Measurements from ENCODE around the gene ZNF385A. TPM values are rescaled to one million over a fixed set of nuclear protein-coding genes. Genes with fewer than 3 reads are reported as not detected.

The ZNF385A gene
- total and polyA plus RNA-seq, 9 of the 15 experiments (the other 6 are each of a cell fraction or from before 2014, with no cell fraction given) = 1.0 to 111 (median 7.7) TPM

- TF ChIP-seq, protein P1, sequence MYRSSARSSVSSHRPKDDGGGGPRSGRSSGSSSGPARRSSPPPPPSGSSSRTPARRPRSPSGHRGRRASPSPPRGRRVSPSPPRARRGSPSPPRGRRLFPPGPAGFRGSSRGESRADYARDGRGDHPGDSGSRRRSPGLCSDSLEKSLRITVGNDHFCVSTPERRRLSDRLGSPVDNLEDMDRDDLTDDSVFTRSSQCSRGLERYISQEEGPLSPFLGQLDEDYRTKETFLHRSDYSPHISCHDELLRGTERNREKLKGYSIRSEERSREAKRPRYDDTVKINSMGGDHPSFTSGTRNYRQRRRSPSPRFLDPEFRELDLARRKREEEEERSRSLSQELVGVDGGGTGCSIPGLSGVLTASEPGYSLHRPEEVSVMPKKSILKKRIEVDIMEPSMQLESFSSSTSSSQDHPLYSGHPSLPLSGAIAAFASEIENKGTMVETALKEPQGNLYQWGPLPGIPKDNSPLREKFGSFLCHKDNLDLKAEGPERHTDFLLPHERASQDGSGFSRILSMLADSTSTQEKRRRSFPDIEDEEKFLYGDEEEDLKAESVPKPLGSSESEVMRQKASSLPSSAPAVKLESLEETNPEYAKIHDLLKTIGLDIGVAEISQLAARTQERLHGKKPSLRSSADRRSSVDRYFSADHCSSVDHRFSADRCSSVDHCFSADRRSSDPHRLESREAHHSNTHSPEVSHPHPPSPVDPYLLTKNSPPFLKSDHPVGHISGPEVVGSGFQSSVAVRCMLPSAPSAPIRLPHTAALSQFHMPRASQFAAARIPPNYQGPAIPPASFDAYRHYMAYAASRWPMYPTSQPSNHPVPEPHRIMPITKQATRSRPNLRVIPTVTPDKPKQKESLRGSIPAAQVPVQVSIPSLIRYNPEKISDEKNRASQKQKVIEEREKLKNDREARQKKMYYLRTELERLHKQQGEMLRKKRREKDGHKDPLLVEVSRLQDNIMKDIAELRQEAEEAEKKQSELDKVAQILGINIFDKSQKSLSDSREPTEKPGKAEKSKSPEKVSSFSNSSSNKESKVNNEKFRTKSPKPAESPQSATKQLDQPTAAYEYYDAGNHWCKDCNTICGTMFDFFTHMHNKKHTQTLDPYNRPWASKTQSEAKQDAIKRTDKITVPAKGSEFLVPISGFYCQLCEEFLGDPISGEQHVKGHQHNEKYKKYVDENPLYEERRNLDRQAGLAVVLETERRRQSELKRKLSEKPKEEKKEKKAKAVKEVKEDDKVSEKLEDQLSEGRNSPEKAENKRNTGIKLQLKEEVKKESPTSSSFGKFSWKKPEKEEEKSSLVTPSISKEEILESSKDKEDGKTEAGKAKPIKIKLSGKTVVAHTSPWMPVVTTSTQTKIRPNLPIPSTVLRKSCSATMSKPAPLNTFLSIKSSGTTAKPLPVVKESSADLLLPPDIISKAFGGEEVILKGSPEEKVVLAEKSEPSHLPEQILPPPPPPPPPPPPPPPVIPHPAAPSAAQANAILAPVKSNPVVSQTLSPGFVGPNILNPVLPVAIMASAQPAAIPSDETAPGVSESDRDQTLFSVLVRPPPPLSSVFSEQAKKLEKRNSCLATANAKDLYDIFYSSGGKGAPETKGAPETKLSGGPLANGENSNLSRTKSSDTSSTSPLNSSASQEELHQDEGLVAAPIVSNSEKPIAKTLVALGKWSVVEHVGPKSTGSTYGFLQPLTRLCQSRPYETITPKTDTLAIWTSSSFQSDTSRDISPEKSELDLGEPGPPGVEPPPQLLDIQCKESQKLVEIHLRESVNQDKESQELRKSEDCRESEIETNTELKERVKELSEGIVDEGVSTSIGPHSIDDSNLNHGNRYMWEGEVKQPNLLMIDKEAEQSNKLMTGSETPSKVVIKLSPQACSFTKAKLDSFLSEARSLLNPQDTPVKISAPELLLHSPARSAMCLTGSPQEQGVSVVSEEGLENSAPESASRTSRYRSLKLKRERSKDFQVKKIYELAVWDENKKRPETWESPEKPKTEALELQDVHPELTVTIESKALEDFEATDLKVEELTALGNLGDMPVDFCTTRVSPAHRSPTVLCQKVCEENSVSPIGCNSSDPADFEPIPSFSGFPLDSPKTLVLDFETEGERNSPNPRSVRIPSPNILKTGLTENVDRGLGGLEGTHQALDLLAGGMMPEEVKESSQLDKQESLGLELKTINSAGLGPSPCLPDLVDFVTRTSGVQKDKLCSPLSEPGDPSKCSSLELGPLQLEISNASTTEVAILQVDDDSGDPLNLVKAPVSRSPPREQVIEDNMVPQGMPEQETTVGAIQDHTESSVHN (IDR thresholded peaks at IDR 0.05; ENCODE audit: borderline replicate concordance in 1 of 2, low read depth in 1 of 2) = no peak
- no peak for TF ChIP-seq ZBTB8A (IDR thresholded peaks at IDR 0.05; ENCODE audit: partially characterized antibody)
- no peak for TF ChIP-seq HMG20A (CRISPR knock-in tag; conservative IDR thresholded peaks at IDR 0.05)
- no peak for TF ChIP-seq SMARCC2 (IDR thresholded peaks at IDR 0.05; ENCODE audit: low read depth)
- no peak for TF ChIP-seq ZC3H8 (IDR thresholded peaks at IDR 0.05)
- TF ChIP-seq, protein P2, sequence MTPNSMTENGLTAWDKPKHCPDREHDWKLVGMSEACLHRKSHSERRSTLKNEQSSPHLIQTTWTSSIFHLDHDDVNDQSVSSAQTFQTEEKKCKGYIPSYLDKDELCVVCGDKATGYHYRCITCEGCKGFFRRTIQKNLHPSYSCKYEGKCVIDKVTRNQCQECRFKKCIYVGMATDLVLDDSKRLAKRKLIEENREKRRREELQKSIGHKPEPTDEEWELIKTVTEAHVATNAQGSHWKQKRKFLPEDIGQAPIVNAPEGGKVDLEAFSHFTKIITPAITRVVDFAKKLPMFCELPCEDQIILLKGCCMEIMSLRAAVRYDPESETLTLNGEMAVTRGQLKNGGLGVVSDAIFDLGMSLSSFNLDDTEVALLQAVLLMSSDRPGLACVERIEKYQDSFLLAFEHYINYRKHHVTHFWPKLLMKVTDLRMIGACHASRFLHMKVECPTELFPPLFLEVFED (CRISPR knock-in tag; conservative IDR thresholded peaks at IDR 0.05) = no peak
- peak; percentile 77; the same call in 1 of the 2 replicates for TF ChIP-seq KAT7 (CRISPR knock-in tag; IDR thresholded peaks at IDR 0.05; ENCODE audit: borderline replicate concordance)
- TF ChIP-seq SRF (CRISPR knock-in tag; IDR thresholded peaks at IDR 0.05) = no peak
- TF ChIP-seq MYC (IDR thresholded peaks at IDR 0.05; ENCODE audit: low read depth, low read length) = peak; percentile 69; the same call in 1 of the 2 replicates
- TF ChIP-seq MYC (CRISPR knock-in tag; IDR thresholded peaks at IDR 0.05; ENCODE audit: borderline replicate concordance, low read depth) = no peak
- no peak for TF ChIP-seq ZNF165 (CRISPR knock-in tag; IDR thresholded peaks at IDR 0.05; ENCODE audit: borderline replicate concordance)
- TF ChIP-seq ZNF444 (CRISPR knock-in tag; IDR thresholded peaks at IDR 0.05) = no peak
- no peak for TF ChIP-seq HCFC1 (IDR thresholded peaks at IDR 0.05; ENCODE audit: low read depth, low read length)
- no peak for TF ChIP-seq TRIM28 (IDR thresholded peaks at IDR 0.05)
- no peak for TF ChIP-seq FUS (optimal IDR thresholded peaks at IDR 0.05; ENCODE audit: low read depth, low read length)
- TF ChIP-seq PML (IDR thresholded peaks at IDR 0.05; ENCODE audit: low read length) = no peak
- TF ChIP-seq ZNF644 (tag; IDR thresholded peaks at IDR 0.05; ENCODE audit: low read depth) = no peak
- TF ChIP-seq NFE2 (IDR thresholded peaks at IDR 0.05; ENCODE audit: low read depth) = no peak
Observed at GRCh38 chr12:54370171-54370730, 14.3 kb downstream of the ZNF385A start (continued).
